Fibroblast of skin of right quadriceps (primary cell): ENCODE data around the gene EML2.
"Not testable (repeated sequence)": the region's sequence is repeated elsewhere in the genome, so short reads cannot be mapped to it uniquely, and the experiment has no call there.

Experiments used
- DNase-seq: peaks from one replicate; pipeline ENCODE4 v3.0.0-alpha.2; 2013

EML2 gene

GRCh38 chr19:45650722-45651121, 11.5 kb upstream of the EML2 start:
- no peak for DNase-seq

- no peak for DNase-seq
Measured at GRCh38 chr19:45646345-45646698, 7.1 kb upstream of the EML2 start.

GRCh38 chr19:45645631-45646344, 6.6 kb upstream of the EML2 start:
- peak; percentile 94 for DNase-seq

- DNase-seq: no peak
Measured at GRCh38 chr19:45645068-45645630, 6.0 kb upstream of the EML2 start.

GRCh38 chr19:45643927-45644771, 5.0 kb upstream of the EML2 start:
- DNase-seq: no peak

- peak; percentile 74 for DNase-seq
Measured at GRCh38 chr19:45643024-45643926, 4.1 kb upstream of the EML2 start.

- peak; percentile 67 for DNase-seq
Measured at GRCh38 chr19:45641274-45642105, 2.3 kb upstream of the EML2 start.

- DNase-seq: no peak
Measured at GRCh38 chr19:45640849-45641273, 1.7 kb upstream of the EML2 start.

- DNase-seq: peak; percentile 34
Measured at GRCh38 chr19:45637890-45638667, 1.1 kb downstream of the EML2 start.

- no peak for DNase-seq
Measured at GRCh38 chr19:45636902-45637301, 2.3 kb downstream of the EML2 start.

GRCh38 chr19:45636275-45636674, 2.9 kb downstream of the EML2 start:
- no peak for DNase-seq

- DNase-seq: peak; percentile 82
Measured at GRCh38 chr19:45632468-45633196, 6.6 kb downstream of the EML2 start.

- DNase-seq: peak; percentile 96
Measured at GRCh38 chr19:45630463-45630862, 8.7 kb downstream of the EML2 start.

GRCh38 chr19:45629704-45630103, 9.5 kb downstream of the EML2 start:
- DNase-seq: no peak

GRCh38 chr19:45628219-45628618, 11.0 kb downstream of the EML2 start:
- not testable (repeated sequence) for DNase-seq

- DNase-seq: no peak
Measured at GRCh38 chr19:45623984-45624383, 15.2 kb downstream of the EML2 start.

- DNase-seq: no peak
Measured at GRCh38 chr19:45621976-45622503, 17.2 kb downstream of the EML2 start.

GRCh38 chr19:45621389-45621788, 17.8 kb downstream of the EML2 start:
- no peak for DNase-seq

- no peak for DNase-seq
Measured at GRCh38 chr19:45616704-45617017, 22.5 kb downstream of the EML2 start.
